NCI-H510A treated with DMSO at 0.1 percent for 48 hours (cell line): ENCODE data around the gene RREB1.
A peak's percentile ranks its signal among the peaks of the same experiment; 100 is the strongest.

Experiments used
- DNase-seq: peaks from one replicate; lab custom pipeline; 2025; lab: John Stamatoyannopoulos, UW

RREB1 gene

GRCh38 chr6:7219310-7219709 lies 111.5 kb downstream of the RREB1 start:
- DNase-seq: no peak

DNA sequence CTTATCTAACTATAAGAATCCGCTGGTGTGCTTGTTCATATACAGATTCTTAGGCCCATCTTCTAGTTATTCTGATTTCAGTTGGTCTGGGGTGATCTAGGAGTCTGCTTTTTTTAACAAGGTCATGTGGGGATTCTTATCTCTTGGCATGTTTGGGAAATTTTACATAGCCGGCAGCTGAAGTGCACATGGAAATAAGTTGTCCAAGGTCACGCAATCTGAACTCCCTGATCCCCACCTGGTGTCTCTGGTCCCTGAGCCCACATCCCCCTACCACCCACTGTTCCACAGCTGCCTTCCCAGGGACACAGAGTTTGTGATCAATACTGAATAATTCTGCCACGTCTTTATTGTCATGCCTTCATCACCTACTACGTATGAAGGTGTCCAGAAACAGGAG lies 114.4 kb downstream of the RREB1 start:
- no peak for DNase-seq

DNA sequence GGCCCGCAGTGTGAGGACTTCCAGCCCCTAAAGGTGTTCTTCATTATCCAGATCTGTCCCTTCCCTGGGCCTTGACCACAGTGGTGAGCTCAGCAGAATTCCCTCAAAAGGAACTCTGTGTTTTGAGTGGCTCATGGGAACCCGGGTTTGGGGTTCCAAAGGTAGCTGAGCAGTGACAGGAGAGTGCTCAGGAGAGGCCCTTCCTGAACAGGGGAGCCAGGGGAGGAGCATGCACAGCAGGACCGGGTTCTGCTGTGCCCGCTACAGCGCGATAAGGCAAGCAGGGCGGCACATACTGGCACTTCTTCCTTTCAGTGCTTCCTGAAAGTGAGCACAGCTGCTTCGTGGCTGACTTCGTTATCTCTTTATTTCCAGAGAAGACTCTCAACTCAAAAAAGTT lies 117.0 kb downstream of the RREB1 start:
- DNase-seq: no peak

DNA sequence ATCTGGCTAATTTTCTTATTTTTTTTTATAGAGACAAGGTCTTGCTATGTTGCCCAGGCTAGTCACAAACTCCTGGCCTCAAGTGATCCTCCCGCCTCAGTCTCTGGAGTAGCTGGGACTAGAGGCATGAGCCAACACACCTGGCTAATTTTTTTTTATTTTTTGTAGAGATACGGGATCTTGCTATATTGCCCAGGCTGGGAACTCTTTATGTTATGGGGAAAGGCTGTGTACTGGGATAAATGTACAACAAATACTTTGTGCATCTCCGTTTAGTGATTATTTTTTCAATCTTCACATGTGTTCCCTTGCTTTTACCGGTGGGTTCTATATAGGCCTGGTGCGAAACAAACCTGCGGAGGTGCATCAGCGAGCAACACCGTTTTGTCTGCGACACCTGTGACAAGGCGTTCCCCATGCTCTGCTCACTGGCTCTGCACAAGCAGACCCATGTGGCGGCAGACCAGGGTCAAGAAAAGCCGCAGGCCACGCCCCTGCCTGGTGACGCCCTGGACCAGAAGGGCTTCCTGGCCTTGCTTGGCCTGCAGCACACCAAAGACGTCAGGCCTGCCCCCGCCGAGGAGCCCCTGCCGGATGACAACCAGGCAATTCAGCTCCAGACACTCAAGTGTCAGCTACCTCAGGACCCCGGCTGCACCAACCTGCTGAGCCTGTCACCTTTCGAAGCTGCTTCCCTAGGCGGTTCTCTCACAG lies 121.1 kb downstream of the RREB1 start:
- DNase-seq: no peak

DNA sequence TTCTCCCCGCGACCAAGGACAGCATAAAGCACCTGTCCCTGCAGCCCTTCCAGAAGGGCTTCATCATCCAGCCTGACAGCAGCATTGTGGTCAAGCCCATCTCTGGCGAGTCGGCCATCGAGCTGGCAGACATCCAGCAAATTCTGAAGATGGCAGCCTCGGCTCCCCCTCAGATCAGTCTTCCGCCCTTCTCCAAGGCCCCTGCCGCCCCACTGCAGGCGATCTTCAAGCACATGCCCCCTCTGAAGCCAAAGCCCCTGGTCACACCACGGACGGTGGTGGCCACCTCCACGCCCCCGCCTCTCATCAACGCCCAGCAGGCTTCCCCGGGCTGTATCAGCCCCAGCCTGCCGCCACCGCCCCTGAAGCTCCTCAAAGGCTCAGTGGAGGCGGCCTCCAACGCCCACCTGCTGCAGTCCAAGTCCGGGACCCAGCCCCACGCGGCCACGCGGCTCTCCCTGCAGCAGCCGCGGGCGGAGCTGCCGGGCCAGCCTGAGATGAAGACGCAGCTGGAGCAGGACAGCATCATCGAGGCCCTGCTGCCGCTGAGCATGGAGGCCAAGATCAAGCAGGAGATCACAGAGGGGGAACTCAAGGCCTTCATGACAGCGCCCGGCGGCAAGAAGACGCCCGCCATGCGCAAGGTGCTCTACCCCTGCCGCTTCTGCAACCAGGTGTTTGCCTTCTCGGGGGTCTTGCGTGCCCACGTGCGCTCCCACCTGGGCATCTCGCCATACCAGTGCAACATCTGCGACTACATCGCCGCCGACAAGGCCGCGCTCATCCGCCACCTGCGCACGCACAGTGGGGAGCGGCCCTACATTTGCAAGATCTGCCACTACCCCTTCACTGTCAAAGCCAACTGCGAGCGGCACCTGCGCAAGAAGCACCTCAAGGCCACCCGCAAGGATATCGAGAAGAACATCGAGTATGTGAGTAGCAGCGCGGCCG lies 121.9 kb downstream of the RREB1 start:
- no peak for DNase-seq

- no peak for DNase-seq
These were observed 122.5 kb downstream of the RREB1 start for GRCh38 chr6:7230327-7230691.

DNA sequence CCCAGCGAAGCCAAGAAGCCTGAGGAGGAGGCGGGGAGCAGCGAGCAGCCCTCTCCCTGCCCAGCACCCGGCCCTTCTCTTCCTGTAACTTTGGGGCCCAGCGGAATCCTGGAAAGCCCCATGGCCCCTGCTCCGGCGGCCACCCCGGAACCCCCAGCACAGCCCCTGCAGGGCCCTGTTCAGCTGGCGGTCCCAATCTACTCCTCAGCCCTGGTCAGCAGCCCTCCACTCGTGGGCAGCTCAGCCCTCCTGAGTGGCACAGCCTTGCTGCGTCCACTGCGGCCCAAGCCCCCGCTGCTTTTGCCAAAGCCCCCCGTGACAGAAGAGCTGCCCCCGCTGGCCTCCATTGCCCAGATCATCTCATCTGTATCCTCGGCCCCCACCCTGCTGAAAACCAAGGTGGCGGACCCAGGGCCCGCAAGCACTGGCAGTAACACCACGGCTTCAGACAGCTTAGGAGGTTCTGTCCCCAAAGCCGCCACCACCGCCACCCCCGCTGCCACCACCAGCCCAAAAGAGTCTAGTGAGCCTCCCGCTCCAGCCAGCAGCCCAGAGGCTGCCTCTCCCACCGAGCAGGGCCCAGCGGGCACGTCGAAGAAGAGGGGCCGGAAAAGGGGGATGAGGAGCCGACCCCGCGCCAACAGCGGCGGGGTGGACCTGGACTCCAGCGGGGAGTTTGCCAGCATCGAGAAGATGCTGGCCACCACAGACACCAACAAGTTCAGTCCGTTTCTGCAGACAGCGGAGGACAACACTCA lies 123.4 kb downstream of the RREB1 start:
- no peak for DNase-seq

GRCh38 chr6:7232351-7232750 lies 124.6 kb downstream of the RREB1 start:
- DNase-seq: no peak

GRCh38 chr6:7234547-7234946 lies 126.8 kb downstream of the RREB1 start:
- no peak for DNase-seq

- DNase-seq: peak; percentile 40
These were observed 128.0 kb downstream of the RREB1 start for GRCh38 chr6:7235712-7236305.

DNA sequence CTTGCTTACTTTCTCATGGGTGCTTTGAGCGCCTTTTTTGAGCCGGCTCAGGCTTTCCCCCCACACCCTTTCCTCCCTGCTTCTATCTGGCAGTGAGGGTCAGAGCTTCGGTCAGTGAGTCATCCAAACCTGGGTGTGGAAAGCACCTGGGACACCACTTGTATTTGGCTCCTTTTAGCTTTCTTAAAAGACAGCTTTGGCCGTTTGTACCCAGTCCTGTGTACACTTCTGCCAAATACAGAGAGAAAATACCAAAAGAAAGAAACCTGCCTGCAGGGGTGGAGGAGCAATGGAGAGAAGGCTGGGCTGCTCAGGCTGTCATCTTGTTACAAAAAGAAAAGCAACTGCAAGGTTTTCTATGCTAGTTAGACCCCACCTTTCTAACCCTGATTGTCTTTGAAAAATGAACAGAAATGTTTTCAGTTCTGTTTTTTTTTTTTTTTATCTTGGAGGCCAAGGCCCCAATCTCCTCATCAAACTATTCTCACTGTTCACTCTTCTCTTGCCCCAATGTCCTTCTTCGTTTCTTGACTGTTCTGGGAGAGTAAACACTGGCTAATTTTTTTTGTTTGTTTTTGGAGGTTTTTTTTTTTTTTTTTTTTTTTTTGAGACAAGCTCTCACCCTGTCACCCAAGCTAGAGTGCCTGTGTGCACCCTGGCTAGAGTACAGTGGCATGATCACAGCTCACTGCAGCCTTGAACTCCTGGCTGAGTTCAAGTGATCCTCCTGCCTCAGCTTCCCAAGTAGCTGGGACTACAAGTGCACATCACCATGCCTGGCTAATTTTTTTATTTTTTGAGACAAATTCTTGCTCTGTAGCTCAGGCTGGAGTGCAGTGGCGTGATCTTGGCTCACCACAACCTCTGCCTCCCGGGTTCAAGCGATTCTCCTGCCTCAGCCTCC lies 128.8 kb downstream of the RREB1 start:
- no peak for DNase-seq

GRCh38 chr6:7237653-7238188 lies 130.0 kb downstream of the RREB1 start:
- DNase-seq: no peak

- no peak for DNase-seq
These were observed 130.8 kb downstream of the RREB1 start for GRCh38 chr6:7238526-7238899.

GRCh38 chr6:7238900-7239589 lies 131.3 kb downstream of the RREB1 start:
- DNase-seq: peak; percentile 74

GRCh38 chr6:7239590-7239948 lies 131.8 kb downstream of the RREB1 start:
- DNase-seq: no peak

DNA sequence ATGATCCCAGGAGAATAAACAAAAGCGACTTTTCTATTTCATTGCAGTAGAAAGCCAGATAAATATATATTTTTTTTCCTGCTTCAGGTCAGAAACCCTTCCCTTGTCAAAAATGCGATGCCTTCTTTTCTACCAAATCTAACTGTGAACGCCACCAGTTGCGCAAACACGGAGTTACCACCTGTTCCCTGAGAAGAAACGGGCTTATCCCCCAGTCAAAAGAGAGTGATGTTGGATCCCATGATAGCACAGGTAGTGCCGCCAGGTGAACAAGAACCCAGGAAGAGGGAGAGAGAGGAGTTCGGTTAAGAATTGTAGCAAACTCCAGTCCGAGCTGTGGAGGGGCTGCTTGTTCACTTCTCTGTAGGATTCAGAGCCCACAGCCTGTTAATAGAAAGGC lies 132.6 kb downstream of the RREB1 start:
- no peak for DNase-seq

- DNase-seq: no peak
These were observed 133.4 kb downstream of the RREB1 start for GRCh38 chr6:7241160-7241559.

DNA sequence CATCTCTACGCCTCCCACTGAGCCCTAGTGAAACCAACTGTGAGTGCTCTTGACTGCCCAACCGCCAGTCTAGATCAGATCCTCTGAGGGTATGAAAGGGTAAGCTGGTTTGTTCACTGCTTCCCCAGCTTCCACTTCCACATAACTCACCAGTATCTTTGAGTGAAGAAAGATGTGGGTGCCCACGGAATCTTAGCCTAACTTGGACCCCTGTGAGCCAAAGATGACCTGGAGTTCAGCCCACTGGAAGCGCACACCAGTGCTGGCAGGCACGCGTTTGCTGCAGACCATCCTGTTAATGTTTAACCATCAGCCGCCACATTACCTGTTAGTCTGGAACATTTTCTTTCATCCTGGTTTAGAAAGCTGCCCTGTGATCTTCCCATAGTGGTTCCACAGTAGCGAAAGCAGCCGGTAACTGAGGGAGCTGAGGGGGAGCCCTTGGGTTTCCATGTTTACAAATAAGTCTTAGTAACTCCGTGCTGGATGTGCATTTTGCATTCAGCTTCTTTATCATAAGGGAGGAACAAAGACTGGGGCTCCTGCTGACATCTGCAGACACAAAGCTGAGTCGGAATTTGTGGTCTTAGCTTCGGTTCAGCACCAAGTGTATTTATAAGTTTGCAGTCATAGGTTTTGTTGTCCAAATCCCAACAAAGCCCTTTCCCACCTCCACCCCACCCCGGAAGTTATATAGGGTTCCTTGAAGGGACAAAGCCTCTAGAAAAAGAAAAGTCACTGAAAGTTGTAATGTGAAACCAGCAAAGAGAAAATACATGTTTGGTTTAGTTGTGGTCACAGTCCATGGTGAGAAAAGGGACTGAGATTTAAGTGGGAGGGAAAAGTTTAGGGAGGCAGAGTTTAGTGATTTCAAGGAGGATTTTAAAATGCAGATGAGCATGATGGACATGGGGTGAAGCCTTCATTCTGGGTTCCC lies 134.2 kb downstream of the RREB1 start:
- DNase-seq: no peak

GRCh38 chr6:7242835-7243178 lies 135.0 kb downstream of the RREB1 start:
- DNase-seq: no peak
